WTC11 (cell line): ENCODE results near the gene TARDBP.

Experiments used
- CTCF ChIP-seq: fragments of 200-600 bp; IDR thresholded peaks from 2 replicates; pipeline ENCODE4 v1.8.0; 2022; ENCODE audit warnings: antibody characterized with exemption
- E2F5 ChIP-seq: sonication (generic); formaldehyde crosslinking; IDR thresholded peaks from 2 replicates; pipeline ENCODE4 v1.8.1; 2022; ENCODE audit warnings: mild to moderate bottlenecking, moderate library complexity, missing genetic modification reagents
- HMGXB4 ChIP-seq: sonication (generic); formaldehyde crosslinking; IDR thresholded peaks from 2 replicates; pipeline ENCODE4 v1.8.1; 2023; ENCODE audit warnings: mild to moderate bottlenecking, moderate library complexity, missing genetic modification reagents
- TEAD1 ChIP-seq: sonication (generic); formaldehyde crosslinking; IDR thresholded peaks from 2 replicates; pipeline ENCODE4 v1.8.0; 2022; ENCODE audit warnings: mild to moderate bottlenecking, missing genetic modification reagents

GRCh38 chr1:11056504-11056903, 44.0 kb downstream of the TARDBP start:
- TF ChIP-seq TEAD1 (CRISPR knock-in tag) (no peak), CTCF (no peak), E2F5 (CRISPR knock-in tag) (no peak), HMGXB4 (CRISPR knock-in tag) (no peak)
